ENCODE measurements around the gene GSTM2.
"Not testable (repeated sequence)": the region's sequence is repeated elsewhere in the genome, so short reads cannot be mapped to it uniquely, and the experiment has no call there.

Gene GSTM2

DNA sequence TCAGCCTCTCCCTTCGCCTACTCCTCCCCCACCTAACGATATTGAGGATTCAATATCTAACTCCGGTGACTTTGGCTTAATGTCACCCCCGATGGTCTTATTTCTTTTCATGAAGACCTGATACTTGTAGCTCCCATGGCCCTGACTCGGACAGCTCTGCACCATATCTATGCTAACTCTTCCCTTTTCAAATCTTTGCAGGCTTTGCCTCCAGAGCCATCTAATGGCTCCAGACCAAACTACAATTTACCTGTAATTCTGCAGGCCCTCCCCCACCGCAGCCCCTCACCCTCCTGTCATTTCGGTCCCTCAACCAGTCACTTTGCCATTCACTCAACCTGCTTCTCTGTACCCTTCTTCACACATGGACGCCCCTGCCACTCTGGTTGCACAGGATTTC is 36.3 kb downstream of the GSTM2 start:
- no peak for DNase-seq (ENCODE audit: low read depth in 2 of 2)

DNA sequence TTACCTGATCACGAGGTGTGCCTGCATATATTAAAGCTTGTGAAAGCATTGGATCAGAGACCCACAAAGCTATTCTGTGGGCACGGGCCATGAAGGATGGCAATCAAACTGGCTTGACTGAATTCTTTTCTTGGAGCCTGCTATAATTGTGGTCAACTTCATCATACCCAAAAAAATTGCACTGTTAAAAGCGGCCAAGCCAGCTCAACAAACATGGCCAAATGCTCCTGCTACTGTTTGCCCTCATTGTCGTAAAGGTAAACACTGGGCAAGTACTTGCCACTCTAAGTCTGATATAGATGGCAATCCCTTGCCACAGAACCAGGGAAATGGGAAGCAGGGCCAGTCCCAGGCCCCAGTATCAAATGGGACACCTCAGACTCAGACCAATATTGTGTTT is 37.6 kb downstream of the GSTM2 start:
- no peak for DNase-seq (ENCODE audit: low read depth in 2 of 2)
- TF ChIP-seq, protein P1, sequence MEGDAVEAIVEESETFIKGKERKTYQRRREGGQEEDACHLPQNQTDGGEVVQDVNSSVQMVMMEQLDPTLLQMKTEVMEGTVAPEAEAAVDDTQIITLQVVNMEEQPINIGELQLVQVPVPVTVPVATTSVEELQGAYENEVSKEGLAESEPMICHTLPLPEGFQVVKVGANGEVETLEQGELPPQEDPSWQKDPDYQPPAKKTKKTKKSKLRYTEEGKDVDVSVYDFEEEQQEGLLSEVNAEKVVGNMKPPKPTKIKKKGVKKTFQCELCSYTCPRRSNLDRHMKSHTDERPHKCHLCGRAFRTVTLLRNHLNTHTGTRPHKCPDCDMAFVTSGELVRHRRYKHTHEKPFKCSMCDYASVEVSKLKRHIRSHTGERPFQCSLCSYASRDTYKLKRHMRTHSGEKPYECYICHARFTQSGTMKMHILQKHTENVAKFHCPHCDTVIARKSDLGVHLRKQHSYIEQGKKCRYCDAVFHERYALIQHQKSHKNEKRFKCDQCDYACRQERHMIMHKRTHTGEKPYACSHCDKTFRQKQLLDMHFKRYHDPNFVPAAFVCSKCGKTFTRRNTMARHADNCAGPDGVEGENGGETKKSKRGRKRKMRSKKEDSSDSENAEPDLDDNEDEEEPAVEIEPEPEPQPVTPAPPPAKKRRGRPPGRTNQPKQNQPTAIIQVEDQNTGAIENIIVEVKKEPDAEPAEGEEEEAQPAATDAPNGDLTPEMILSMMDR (IDR thresholded peaks at IDR 0.05; ENCODE audit: low read depth, low read length) = no peak
- no peak overlapping the region for H3K4me3 ChIP-seq (replicated peaks in 1 of 2; ENCODE audit: low read depth in 2 of 2, low read length in 2 of 2)

More for the DNA sequence above, 36.3 kb downstream of the GSTM2 start:
- TF ChIP-seq, protein P1 (IDR thresholded peaks at IDR 0.05; ENCODE audit: low read depth, low read length) = no peak
- no peak overlapping the region for H3K4me3 ChIP-seq (replicated peaks in 1 of 2; ENCODE audit: low read depth in 2 of 2, low read length in 2 of 2)

DNA sequence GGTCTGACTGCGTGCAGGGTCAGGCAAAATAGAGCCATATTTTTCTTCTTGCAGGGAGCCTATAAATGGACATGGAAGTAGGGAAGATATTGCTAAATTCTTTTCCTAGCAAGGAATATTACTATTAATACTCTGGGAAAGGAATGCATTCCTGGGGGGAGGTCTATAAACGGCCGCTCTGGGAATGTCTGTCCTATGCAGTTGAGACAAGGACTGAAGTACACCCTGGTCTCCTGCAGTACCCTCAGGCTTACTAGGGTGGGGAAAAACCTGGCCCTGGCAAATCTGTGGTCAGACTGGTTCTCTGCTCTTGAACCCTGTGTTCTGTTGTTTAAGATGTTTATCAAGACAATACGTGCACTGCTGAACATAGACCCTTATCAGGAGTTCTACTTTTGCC is 41.1 kb downstream of the GSTM2 start:
- DNase-seq (ENCODE audit: low read depth in 2 of 2); H3K4me3 ChIP-seq (replicated peaks in 1 of 2; ENCODE audit: low read depth in 2 of 2, low read length in 2 of 2): not testable (repeated sequence)

DNA sequence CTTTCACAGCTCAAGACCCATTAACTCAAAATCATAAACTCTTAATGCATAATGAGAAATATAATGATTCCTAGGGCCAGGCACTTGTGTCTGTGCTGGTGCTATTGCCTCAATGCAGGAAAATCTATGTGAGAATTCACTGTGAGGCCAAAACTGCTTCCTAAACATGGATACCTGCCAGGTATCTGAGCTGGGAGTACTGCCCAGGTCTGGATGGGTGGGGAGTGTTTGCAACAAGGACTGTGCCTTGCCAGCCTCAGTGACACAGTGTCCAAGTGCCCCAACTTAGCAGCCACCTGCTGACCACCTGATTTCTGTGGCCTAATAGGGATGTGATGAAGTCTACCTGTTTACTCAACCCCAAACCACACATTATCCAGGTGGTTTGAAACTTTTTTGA is 42.0 kb downstream of the GSTM2 start:
- DNase-seq (ENCODE audit: low read depth in 2 of 2) = not testable (repeated sequence)

DNA sequence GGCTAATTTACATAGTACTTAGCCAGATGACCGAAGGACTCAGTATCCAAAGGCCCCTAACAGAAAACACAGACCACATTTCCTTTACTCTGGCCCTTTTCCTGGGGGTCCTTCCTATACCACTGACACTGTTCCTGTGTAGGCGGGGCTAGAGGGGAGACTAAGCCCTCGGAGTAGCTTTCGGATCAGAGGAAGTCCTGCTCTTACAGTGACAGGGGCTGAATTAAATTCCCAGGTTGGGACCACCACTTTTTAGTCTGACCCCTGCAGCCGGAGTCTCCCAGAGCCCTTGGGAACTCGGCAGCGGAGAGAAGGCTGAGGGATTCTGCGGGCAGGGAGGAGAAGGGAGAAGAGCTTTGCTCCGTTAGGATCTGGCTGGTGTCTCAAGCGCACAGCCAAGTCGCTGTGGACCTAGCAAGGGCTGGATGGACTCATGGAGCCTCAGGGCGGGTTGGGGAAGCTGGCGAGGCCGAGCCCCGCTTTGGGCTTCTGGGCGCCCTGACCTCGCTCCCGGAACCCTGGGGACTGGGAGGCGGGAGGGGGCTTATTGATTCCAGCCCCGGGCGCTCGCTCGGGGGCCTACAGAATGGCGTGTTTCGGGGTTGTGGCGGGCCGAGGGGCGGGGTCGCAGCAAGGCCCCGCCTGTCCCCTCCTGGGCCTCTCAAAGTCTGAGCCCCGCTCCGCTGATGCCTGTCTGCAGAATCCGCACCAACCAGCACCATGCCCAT is 43.9 kb downstream of the GSTM2 start, which contains the start of gene GSTM5:
GSTM5 (plus strand) TSS at position 659 of the 728 bp plus-strand sequence; CDS start at position 721, 62 bp downstream.
- not testable (repeated sequence) for H3K4me3 ChIP-seq (replicated peaks in 1 of 2; ENCODE audit: low read depth in 2 of 2, low read length in 2 of 2); DNase-seq (ENCODE audit: low read depth in 2 of 2)

More for the DNA sequence above, 42.0 kb downstream of the GSTM2 start:
- H3K4me3 ChIP-seq (replicated peaks in 1 of 2; ENCODE audit: low read depth in 2 of 2, low read length in 2 of 2) = not testable (repeated sequence)

- no peak overlapping the region for H3K4me3 ChIP-seq (replicated peaks in 1 of 2; ENCODE audit: low read depth in 2 of 2, low read length in 2 of 2)
- TF ChIP-seq, protein P1 (IDR thresholded peaks at IDR 0.05; ENCODE audit: low read depth, low read length) = no peak
- no peak for DNase-seq (ENCODE audit: low read depth in 2 of 2)
These were observed 44.5 kb downstream of the GSTM2 start for GRCh38 chr1:109712321-109712864.

DNA sequence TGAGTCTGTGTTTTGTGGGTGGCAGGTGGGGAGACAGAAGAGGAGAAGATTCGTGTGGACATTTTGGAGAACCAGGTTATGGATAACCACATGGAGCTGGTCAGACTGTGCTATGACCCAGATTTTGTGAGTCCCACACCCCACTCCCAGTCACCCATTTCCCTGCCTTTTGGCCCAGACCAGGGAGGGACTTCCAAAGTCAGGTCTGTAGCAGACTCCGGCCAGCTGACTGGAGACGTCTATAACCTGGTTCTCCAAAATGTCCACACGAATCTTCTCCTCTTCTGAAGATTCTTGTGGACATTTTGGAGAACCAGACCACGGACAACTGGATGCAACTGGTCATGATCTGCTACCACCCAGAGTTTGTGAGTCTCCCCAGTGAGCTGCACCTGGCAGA is 45.8 kb downstream of the GSTM2 start:
- H3K4me3 ChIP-seq (replicated peaks in 1 of 2; ENCODE audit: low read depth in 2 of 2, low read length in 2 of 2) = no peak overlapping the region
- TF ChIP-seq, protein P1 (IDR thresholded peaks at IDR 0.05; ENCODE audit: low read depth, low read length) = no peak
- DNase-seq (ENCODE audit: low read depth in 2 of 2) = no peak

DNA sequence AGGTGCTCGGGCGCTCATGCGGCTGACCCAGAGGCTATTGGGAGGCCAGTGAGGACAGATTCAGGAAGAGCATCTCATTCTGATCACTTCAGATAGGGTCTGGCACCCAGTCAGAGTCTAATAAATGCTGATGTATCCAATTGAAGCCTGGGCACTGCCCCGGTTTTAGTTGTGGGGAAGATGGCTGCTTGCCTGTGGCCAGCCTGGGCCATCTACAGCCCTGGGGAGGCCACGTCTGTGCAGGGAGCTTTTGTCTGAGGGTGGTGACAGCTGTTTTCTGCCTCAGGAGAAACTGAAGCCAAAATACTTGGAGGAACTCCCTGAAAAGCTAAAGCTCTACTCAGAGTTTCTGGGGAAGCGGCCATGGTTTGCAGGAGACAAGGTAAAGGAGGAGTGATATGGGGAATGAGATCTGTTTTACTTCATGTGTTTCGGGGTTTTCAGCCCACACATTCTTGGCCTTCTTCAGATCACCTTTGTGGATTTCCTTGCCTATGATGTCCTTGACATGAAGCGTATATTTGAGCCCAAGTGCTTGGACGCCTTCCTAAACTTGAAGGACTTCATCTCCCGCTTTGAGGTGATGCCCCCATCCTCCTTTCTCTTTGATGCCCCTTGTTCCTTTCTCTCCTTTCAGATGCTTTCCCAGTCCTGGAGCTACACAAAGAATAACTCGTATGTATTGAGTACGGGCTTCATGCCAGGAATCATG is 47.0 kb downstream of the GSTM2 start:
- TF ChIP-seq, protein P1 (IDR thresholded peaks at IDR 0.05; ENCODE audit: low read depth, low read length) = no peak
- no peak overlapping the region for H3K4me3 ChIP-seq (replicated peaks in 1 of 2; ENCODE audit: low read depth in 2 of 2, low read length in 2 of 2)
- DNase-seq (ENCODE audit: low read depth in 2 of 2) = no peak
